ENCODE data around the gene TTLL8.

DNA sequence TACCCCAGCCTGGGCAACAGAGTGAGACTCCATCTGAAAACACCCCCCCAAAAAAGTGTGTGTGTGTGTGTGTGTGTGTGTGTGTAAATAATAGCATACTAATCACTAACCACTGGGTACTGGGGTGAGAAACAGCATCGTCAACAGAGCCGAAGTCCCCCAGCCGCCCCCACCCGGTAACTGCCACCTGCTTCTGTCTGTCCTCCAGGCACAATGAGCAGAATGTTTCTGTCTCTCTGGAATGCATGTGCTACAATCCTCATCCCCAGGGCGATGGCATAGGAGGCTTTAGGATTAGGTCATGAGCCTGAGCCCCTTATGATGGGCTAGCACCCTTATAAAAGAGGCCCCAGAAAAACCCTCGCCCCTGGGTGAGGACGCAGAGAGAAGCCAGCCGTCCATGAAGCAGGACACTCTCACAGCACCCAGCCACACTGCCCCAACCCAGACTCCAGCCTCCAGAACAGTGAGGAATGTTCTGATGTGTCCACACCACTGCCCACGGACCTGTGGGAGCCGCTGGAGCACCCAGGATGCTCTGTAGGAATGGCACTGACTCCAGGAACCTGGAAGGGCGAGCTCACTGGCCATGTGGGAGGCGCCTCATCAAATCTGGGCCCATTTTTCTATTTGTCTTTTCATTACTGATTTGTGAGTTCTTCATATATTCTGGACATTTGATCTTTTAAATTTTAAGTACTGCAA lies 9.9 kb downstream of the TTLL8 start:
- no peak for TF ChIP-seq CTCF (IDR thresholded peaks at IDR 0.05)
- TF ChIP-seq POLR2A (IDR thresholded peaks at IDR 0.05), result no peak
